Testis (tissue), 2 donors: Measurements from ENCODE around the gene SRP19.
"Not testable (repeated sequence)": the region's sequence is repeated elsewhere in the genome, so short reads cannot be mapped to it uniquely, and the experiment has no call there.

Source experiments
- POLR2A ChIP-seq: fragments of 450-650 bp; IDR thresholded peaks from one replicate; pipeline ENCODE4 v1.6.1; 2017; ENCODE audit warnings: antibody characterized with exemption, mild to moderate bottlenecking, moderate library complexity
- TF ChIP-seq, protein P1 (sequence below), 3 experiments: fragments of 450-650 bp in 2 of 3; fragments of 200-600 bp in 1 of 3; sonication (generic) in 1 of 3; IDR thresholded peaks; one replicate each; pipeline ENCODE4 v1.5.1; 2016 to 2019; ENCODE audit warnings: antibody characterized with exemption in 3 of 3, mild to moderate bottlenecking in 2 of 3, moderate library complexity in 1 of 3

DNA sequence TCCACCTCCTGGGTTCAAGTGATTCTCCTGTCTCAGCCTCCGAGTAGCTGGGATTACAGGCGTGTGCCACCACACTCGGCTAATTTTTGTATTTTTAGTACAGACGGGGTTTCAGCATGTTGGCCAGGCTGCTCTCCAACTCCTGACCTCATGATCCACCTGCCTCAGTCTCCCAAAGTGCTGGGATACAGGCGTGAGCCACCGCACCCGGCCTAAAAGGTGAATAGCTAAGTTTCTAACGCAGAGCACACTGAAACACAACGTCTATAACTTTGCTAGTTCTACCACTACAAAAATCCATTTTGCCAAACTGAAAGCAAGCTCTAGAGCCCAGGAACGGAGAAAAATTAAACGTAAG, 537 bp upstream of the SRP19 start:
- TF ChIP-seq, protein P1, sequence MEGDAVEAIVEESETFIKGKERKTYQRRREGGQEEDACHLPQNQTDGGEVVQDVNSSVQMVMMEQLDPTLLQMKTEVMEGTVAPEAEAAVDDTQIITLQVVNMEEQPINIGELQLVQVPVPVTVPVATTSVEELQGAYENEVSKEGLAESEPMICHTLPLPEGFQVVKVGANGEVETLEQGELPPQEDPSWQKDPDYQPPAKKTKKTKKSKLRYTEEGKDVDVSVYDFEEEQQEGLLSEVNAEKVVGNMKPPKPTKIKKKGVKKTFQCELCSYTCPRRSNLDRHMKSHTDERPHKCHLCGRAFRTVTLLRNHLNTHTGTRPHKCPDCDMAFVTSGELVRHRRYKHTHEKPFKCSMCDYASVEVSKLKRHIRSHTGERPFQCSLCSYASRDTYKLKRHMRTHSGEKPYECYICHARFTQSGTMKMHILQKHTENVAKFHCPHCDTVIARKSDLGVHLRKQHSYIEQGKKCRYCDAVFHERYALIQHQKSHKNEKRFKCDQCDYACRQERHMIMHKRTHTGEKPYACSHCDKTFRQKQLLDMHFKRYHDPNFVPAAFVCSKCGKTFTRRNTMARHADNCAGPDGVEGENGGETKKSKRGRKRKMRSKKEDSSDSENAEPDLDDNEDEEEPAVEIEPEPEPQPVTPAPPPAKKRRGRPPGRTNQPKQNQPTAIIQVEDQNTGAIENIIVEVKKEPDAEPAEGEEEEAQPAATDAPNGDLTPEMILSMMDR (IDR thresholded peaks at IDR 0.05), result not testable (repeated sequence)
- not testable (repeated sequence) for TF ChIP-seq POLR2A
